ENCODE data around the gene UACA. TPM values are rescaled to one million over a fixed set of nuclear protein-coding genes. Genes with fewer than 3 reads are reported as not detected.
"Not testable (repeated sequence)": the region's sequence is repeated elsewhere in the genome, so short reads cannot be mapped to it uniquely, and the experiment has no call there.

The UACA gene
- total and polyA plus RNA-seq, 9 of the 15 experiments (the other 6 are each of a cell fraction or from before 2014, with no cell fraction given): 0.06 to 0.33 (median 0.15) TPM; not detected in 5

DNA sequence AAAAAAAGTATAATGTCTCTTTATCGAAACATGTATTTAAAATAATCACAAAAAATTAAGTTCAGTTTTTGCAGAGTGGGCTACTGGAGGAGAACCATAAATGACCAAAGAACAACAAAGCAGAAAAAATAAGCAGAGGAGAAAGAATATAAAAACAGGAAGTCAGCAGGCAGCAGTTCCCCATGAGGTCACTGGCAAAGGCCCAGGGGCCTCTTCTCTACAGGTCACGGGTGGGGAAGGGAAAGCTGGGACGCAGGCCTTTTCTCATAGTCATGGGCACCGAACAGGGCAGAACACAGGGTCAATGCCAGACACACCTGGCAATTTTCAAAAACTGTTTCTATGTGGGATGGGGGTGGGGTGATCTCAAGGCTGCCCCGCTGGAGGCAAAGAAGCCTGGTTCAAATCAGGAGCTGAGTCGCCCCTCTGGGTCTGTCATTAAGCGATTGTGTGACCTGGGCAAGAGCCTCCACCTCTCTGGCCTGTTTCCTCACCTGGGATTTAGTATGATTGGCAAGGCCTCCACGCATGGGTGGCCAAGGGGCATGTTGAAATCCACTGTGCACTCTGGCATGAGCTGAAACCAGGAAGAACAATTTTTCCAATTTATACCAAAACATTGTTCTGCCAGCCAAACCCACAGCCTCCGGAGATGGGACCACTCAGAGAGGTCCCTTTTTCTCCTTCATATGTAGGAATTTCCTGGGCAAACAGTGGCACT lies 43.8 kb upstream of the UACA start:
- ATAC-seq (no peak), DNase-seq (ENCODE audit: extremely low read depth in 1 of 4, low spot score in 3 of 4) (no peak), FAIRE-seq (no peak)
- no peaks in the 10 kb centered on the region for H3K36me3 ChIP-seq (ENCODE audit: control insufficient read depth, insufficient read depth, low read length)
- H3K4me1 ChIP-seq (replicated peaks in 1 of 2; ENCODE audit: control insufficient read depth in 2 of 2, insufficient read depth in 2 of 2, low read length in 2 of 2): no peaks in the 10 kb centered on the region
- CTCF ChIA-PET (ENCODE audit: low intra/inter-chr PET ratio): no interaction called here
- intact Hi-C loops (cut with micrococcal nuclease): no loop called here
- BruUV-seq (replicated peaks): no TSS peak
- no peak overlapping the region for H3K4me2 ChIP-seq (ENCODE audit: insufficient read depth, low read length)
- H3K4me3 ChIP-seq: no peak overlapping the region
- H4K20me1 ChIP-seq (replicated peaks; ENCODE audit: control insufficient read depth, insufficient read depth, low read length): no peaks in the 10 kb centered on the region
- no peak overlapping the region for H3K9ac ChIP-seq (ENCODE audit: insufficient read depth in 1 of 2, low read depth in 2 of 2, low read length in 2 of 2)
- H3K9me3 ChIP-seq (replicated peaks; ENCODE audit: control insufficient read depth, insufficient read depth, low read depth, low read length): no peaks in the 10 kb centered on the region
- POLR2A ChIA-PET: no interaction called here
- no peak overlapping the region for H3K27ac ChIP-seq (ENCODE audit: extremely low read depth, low read depth, low read length)
- no peaks in the 10 kb centered on the region for H3K9me1 ChIP-seq (ENCODE audit: control insufficient read depth, insufficient read depth, low read length)
- in situ Hi-C loops (cut with MboI): no loop called here
- no peaks in the 10 kb centered on the region for H3K27me3 ChIP-seq (ENCODE audit: control insufficient read depth in 2 of 2, insufficient read depth in 2 of 2, low read length in 2 of 2)
- WGBS (ENCODE audit: insufficient coverage, low coverage, missing lambda C conversion rate): 1% methylated on average over 9 of the region's 9 CpGs
- no peak overlapping the region for H2AFZ ChIP-seq (ENCODE audit: low read depth, low read length)
- no peaks in the 10 kb centered on the region for H3K79me2 ChIP-seq (ENCODE audit: control insufficient read depth, insufficient read depth, low read length)
- peak; percentile 73; the same call in 1 of the 2 replicates for TF ChIP-seq SPI1 (IDR thresholded peaks at IDR 0.05; ENCODE audit: borderline replicate concordance, low read depth, low read length)
- no peak for TF ChIP-seq THAP7 (CRISPR knock-in tag; IDR thresholded peaks at IDR 0.05)

GRCh38 chr15:70804388-70804787 lies 41.0 kb upstream of the UACA start:
- H3K9ac ChIP-seq (ENCODE audit: insufficient read depth in 1 of 2, low read depth in 2 of 2, low read length in 2 of 2); H3K9me3 ChIP-seq (replicated peaks; ENCODE audit: control insufficient read depth, insufficient read depth, low read depth, low read length); H3K4me3 ChIP-seq; ATAC-seq; intact Hi-C loops (cut with micrococcal nuclease); FAIRE-seq; H3K27me3 ChIP-seq (ENCODE audit: control insufficient read depth in 2 of 2, insufficient read depth in 2 of 2, low read length in 2 of 2); CTCF ChIA-PET (ENCODE audit: low intra/inter-chr PET ratio); DNase-seq (ENCODE audit: extremely low read depth in 1 of 4, low spot score in 3 of 4); H3K79me2 ChIP-seq (ENCODE audit: control insufficient read depth, insufficient read depth, low read length); BruUV-seq (replicated peaks); in situ Hi-C loops (cut with MboI); H4K20me1 ChIP-seq (replicated peaks; ENCODE audit: control insufficient read depth, insufficient read depth, low read length); H2AFZ ChIP-seq (ENCODE audit: low read depth, low read length); H3K4me1 ChIP-seq (replicated peaks in 1 of 2; ENCODE audit: control insufficient read depth in 2 of 2, insufficient read depth in 2 of 2, low read length in 2 of 2); H3K27ac ChIP-seq (ENCODE audit: extremely low read depth, low read depth, low read length); H3K36me3 ChIP-seq (ENCODE audit: control insufficient read depth, insufficient read depth, low read length); H3K9me1 ChIP-seq (ENCODE audit: control insufficient read depth, insufficient read depth, low read length); POLR2A ChIA-PET; H3K4me2 ChIP-seq (ENCODE audit: insufficient read depth, low read length): not testable (repeated sequence)
- 0% methylated on average over 6 of the region's 9 CpGs for whole genome bisulfite sequencing (ENCODE audit: insufficient coverage, low coverage, missing lambda C conversion rate)

Data from K562 (cell line).